Measurements from ENCODE around the gene PRPSAP1.

- TF ChIP-seq ZFP30 (CRISPR knock-in tag; IDR thresholded peaks at IDR 0.05) (no peak), SNAI2 (CRISPR knock-in tag; IDR thresholded peaks at IDR 0.05) (no peak), OSR1 (CRISPR knock-in tag; IDR thresholded peaks at IDR 0.05) (no peak), PATZ1 (CRISPR knock-in tag; IDR thresholded peaks at IDR 0.05; ENCODE audit: borderline replicate concordance) (no peak), TSHZ2 (CRISPR knock-in tag; IDR thresholded peaks at IDR 0.05) (no peak)
These were observed 4.0 kb upstream of the PRPSAP1 start for GRCh38 chr17:76357597-76358158.

All from SK-N-SH treated with all-trans-retinoic acid at 6 μM for 48 hours (cell line).